LNCaP clone FGC (cell line): ENCODE results near the gene MCEE.
"Not testable (repeated sequence)": the region's sequence is repeated elsewhere in the genome, so short reads cannot be mapped to it uniquely, and the experiment has no call there.

Experiments used
- DNase-seq: peaks from one replicate; pipeline ENCODE4 v3.0.0-alpha.2; 2011; ENCODE audit warnings: low read depth
- H3K4me3 ChIP-seq: 2 replicates; pipeline ENCODE4 v1.5.1; 2011; ENCODE audit warnings: mild to moderate bottlenecking, low read depth, low read length, control low read depth
- TF ChIP-seq, protein P1 (sequence below): IDR thresholded peaks from 2 replicates; pipeline ENCODE4 v1.5.1; 2012; ENCODE audit warnings: mild to moderate bottlenecking; ENCODE audit not compliant: control insufficient read depth, insufficient read depth; ENCODE audit errors: extremely low read depth

The MCEE gene

DNA sequence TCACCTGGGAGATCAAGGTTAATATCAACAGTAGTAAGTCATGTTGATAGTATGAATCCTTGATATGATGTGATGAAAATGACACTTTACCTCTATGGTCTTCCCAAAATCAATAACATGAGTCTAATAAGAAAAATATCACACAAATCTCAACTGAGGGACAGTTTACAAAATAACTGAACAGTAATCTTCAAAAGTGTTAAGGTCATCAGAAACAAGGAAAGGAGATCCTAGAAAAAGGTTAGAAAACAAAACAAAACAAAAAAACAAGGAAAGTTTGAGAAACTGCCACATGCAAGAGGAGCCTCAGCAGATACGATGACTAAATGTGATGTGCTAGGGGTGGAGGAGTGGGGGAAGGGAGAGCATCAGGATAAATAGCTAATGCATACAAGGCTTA lies 16.2 kb downstream of the MCEE start:
- H3K4me3 ChIP-seq = no peak overlapping the region
- DNase-seq = no peak
- TF ChIP-seq, protein P1, sequence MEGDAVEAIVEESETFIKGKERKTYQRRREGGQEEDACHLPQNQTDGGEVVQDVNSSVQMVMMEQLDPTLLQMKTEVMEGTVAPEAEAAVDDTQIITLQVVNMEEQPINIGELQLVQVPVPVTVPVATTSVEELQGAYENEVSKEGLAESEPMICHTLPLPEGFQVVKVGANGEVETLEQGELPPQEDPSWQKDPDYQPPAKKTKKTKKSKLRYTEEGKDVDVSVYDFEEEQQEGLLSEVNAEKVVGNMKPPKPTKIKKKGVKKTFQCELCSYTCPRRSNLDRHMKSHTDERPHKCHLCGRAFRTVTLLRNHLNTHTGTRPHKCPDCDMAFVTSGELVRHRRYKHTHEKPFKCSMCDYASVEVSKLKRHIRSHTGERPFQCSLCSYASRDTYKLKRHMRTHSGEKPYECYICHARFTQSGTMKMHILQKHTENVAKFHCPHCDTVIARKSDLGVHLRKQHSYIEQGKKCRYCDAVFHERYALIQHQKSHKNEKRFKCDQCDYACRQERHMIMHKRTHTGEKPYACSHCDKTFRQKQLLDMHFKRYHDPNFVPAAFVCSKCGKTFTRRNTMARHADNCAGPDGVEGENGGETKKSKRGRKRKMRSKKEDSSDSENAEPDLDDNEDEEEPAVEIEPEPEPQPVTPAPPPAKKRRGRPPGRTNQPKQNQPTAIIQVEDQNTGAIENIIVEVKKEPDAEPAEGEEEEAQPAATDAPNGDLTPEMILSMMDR = no peak

DNA sequence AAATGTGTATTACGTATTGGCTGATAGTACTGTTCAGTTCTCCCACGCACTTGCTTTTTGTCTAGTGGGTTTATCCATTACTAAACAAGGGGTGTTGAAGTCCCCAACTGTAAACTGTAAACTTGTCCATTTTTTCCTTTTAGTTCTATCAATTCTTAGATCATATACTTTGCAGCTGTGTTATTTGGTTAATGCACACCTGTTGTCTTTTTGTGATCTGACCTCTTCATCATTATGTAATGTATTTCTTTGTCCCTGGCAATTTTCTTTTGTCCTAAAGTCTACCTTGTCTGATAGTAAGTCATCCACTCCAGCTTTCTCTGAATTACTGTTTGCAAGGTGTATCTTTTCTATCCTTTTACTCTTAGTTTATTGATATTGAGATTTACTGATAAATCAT lies 21.9 kb downstream of the MCEE start:
- no peak overlapping the region for H3K4me3 ChIP-seq
- TF ChIP-seq, protein P1 = no peak
- DNase-seq = no peak

DNA sequence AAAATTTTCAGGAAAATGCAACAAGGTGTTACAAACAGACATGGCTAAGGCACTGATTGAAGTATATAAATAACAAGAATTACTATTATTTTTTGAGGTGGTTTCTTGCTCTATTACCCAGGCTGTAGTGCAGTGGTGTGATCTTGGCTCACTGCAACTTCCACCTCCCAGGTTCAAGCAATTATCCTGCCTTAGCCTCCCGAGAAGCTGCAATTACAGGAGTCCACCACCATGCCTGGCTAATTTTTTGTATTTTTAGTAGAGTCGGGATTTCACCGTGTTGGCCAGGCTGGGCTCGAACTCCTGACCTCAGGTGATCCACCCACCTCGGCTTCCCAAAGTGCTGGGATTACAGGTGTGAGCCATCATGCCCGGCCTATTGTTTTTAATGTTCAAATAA lies 23.6 kb downstream of the MCEE start:
- not testable (repeated sequence) for DNase-seq, H3K4me3 ChIP-seq

- no peak overlapping the region for H3K4me3 ChIP-seq
- no peak for DNase-seq
Observed at GRCh38 chr2:71103809-71104208, 26.2 kb downstream of the MCEE start.

GRCh38 chr2:71102981-71103681 lies 26.9 kb downstream of the MCEE start:
- no peak for DNase-seq
- H3K4me3 ChIP-seq = no peak overlapping the region
- TF ChIP-seq, protein P1 = no peak

More at GRCh38 chr2:71103809-71104208, 26.2 kb downstream of the MCEE start:
- TF ChIP-seq, protein P1 = no peak

DNA sequence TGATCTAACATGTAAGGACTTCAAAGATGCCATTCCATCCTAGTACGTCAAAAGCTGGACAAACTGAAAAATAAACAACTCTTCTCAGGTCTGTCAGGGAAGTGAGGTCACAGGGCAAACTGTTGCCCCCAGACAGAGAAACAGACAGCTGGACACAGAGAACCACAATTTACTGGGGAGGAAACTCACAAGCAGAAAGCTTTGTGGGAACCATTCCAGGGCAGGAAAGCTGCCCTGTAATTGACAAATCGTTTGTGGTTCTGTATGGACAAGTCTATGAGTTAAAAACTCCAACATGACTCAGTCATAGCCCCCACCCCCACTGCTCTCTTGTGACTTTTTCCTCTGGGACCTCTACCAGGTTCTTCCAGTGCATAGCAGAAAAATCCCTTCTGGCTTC lies 28.4 kb downstream of the MCEE start:
- TF ChIP-seq, protein P1 = no peak
- DNase-seq = no peak
- no peak overlapping the region for H3K4me3 ChIP-seq

- no peak overlapping the region for H3K4me3 ChIP-seq
- DNase-seq = no peak
- TF ChIP-seq, protein P1 = peak; percentile 59
Observed at GRCh38 chr2:71100195-71100964, 29.6 kb downstream of the MCEE start.

DNA sequence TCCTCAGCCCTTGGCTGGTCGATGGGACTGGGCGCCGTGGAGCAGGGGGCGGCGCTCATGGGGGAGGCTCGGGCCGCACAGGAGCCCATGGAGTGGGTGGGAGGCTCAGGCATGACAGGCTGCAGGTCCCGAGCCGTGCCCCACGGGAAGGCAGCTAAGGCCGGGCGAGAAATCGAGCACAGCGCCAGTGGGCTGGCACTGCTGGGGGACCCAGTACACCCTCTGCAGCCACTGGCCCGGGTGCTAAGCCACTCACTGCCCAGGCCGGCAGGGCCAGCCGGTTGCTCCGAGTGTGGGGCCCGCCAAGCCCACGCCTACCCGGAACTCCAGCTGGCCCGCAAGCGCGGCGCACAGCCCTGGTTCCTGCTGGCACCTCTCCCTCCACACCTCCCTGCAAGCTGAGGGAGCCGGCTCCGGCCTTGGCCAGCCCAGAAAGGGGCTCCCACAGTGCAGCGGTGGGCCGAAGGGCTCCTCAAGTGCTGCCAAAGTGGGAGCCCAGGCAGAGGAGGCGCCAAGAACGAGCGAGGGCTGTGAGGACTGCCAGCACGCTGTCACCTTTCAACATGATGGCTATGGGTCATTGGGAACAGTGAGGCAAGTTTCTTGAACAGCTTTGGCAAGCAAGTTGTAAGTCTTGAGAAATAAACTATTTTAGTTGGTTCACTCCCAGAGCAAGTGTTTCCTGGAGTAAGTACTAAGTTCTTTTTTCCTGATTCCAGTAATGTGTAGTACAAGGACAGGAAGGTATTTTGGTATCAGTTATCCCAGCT lies 37.4 kb downstream of the MCEE start:
- DNase-seq, H3K4me3 ChIP-seq: not testable (repeated sequence)

DNA sequence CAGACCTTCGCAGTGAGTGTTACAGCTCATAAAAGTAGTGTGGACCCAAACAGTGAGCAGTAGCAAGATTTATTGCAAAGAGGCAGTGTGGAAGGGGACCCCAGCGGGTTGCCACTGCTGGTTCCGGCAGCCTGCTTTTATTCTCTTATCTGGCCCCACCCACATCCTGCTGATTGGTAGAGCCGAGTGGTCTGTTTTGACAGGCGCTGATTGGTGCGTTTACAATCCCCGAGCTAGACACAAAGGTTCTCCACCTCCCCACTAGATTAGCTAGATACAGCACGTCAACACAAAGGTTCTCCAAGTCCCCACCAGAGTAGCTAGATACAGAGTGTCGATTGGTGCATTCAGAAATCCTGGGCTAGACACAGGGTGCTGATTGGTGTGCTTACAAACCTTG lies 38.2 kb downstream of the MCEE start:
- not testable (repeated sequence) for H3K4me3 ChIP-seq, DNase-seq

- not testable (repeated sequence) for DNase-seq, H3K4me3 ChIP-seq
Observed at GRCh38 chr2:71089475-71089874, 40.6 kb downstream of the MCEE start.
